Endothelial cell of umbilical vein (primary cell): Measurements from ENCODE around the gene PIP5K1C. TPM values are rescaled to one million over a fixed set of nuclear protein-coding genes. Genes with fewer than 3 reads are reported as not detected.

ENCODE experiments used
- BruUV-seq: library from RNA; stranded (reverse); fragments of 400-500 nt; replicated peaks from 2 replicates; lab custom pipeline; 2021; lab: Mats Ljungman, UMichigan
- CTCF ChIA-PET: fragments of 300-600, 350-600 bp; sonication (Branson Sonifier 250); formaldehyde crosslinking; loops from one replicate; lab custom pipeline; 2021; ENCODE audit warnings: antibody characterized with exemption, inconsistent platforms; lab: Charles Lee
- POLR2A ChIA-PET: fragments of 300-600, 350-600 bp; sonication (Branson Sonifier 250); formaldehyde crosslinking; loops from one replicate; lab custom pipeline; 2021; ENCODE audit warnings: antibody characterized with exemption, inconsistent platforms; lab: Charles Lee
- DNase-seq: peaks from one replicate; pipeline ENCODE4 v3.0.0-alpha.2; 2011; ENCODE audit warnings: low read depth, low spot score
- FAIRE-seq: peaks from 2 replicates; lab custom pipeline; 2011; peaks lifted over from hg19 to GRCh38; lab: Jason Lieb, UNC
- H2AFZ ChIP-seq: 2 replicates; pipeline ENCODE4 v1.6.0; 2012; ENCODE audit warnings: low read depth, low read length, control low read depth, inconsistent platforms
- H3K27ac ChIP-seq: 2 replicates; pipeline ENCODE4 v1.5.1; 2011; ENCODE audit warnings: low read depth, mild to moderate bottlenecking, control low read depth, low read length, moderate library complexity; ENCODE audit not compliant: insufficient read depth
- H3K27me3 ChIP-seq, 2 experiments: 2 replicates each; pipeline versions ENCODE4 v1.6.0 to v1.6.1; 2011; ENCODE audit warnings: low read length in 2 of 2, mixed read lengths in 1 of 2; ENCODE audit not compliant: control insufficient read depth in 2 of 2, insufficient read depth in 2 of 2
- H3K36me3 ChIP-seq, 2 experiments: 2 replicates in 1 of 2; 3 replicates in 1 of 2; pipeline ENCODE4 v1.5.1; 2011; ENCODE audit warnings: low read length in 2 of 2, mild to moderate bottlenecking in 1 of 2, moderate library complexity in 1 of 2; ENCODE audit not compliant: control insufficient read depth in 2 of 2, insufficient read depth in 2 of 2; ENCODE audit errors: extremely low read depth in 1 of 2
- H3K4me1 ChIP-seq: 3 replicates; pipeline ENCODE4 v1.5.1; 2011; ENCODE audit warnings: mild to moderate bottlenecking, low read length; ENCODE audit not compliant: control insufficient read depth, insufficient read depth; ENCODE audit errors: extremely low read depth
- H3K4me2 ChIP-seq: 2 replicates; pipeline ENCODE4 v1.6.1; 2011; ENCODE audit warnings: low read length, control low read depth, mixed read lengths; ENCODE audit not compliant: insufficient read depth
- H3K4me3 ChIP-seq, 3 experiments: fragments of 200-600 bp in 1 of 3; sonication (generic), shearing (Covaris generic) in 1 of 3; replicated peaks in 1 of 3; 2 replicates each; pipeline ENCODE4 v1.5.1; 2011 to 2016; ENCODE audit warnings: control low read depth in 3 of 3, low read length in 3 of 3, mild to moderate bottlenecking in 2 of 3, inconsistent platforms in 1 of 3, low read depth in 1 of 3, moderate library complexity in 1 of 3; ENCODE audit not compliant: insufficient read depth in 1 of 3
- H3K79me2 ChIP-seq: 2 replicates; pipeline ENCODE4 v1.6.0; 2012; ENCODE audit warnings: low read length, inconsistent platforms; ENCODE audit not compliant: control insufficient read depth, insufficient read depth
- H3K9ac ChIP-seq: replicated peaks from 2 replicates; pipeline ENCODE3; 2011; ENCODE audit warnings: low read length, control low read depth; ENCODE audit not compliant: insufficient read depth; ENCODE audit errors: extremely low read depth
- H3K9me1 ChIP-seq: replicated peaks from 3 replicates; pipeline ENCODE4 v1.6.0; 2011; ENCODE audit warnings: mild to moderate bottlenecking, low read length; ENCODE audit not compliant: control insufficient read depth, insufficient read depth; ENCODE audit errors: extremely low read depth
- H3K9me3 ChIP-seq: replicated peaks from 2 replicates; pipeline ENCODE4 v1.5.1; 2012; ENCODE audit warnings: low read length, inconsistent platforms; ENCODE audit not compliant: control insufficient read depth, insufficient read depth
- H4K20me1 ChIP-seq: replicated peaks from 2 replicates; pipeline ENCODE3; 2011; ENCODE audit warnings: mild to moderate bottlenecking, low read length; ENCODE audit not compliant: control insufficient read depth, insufficient read depth; ENCODE audit errors: extremely low read depth
- EZH2 ChIP-seq: IDR thresholded peaks from 2 replicates; pipeline ENCODE4 v1.6.1; 2012; ENCODE audit warnings: borderline replicate concordance, low read depth, mild to moderate bottlenecking, moderate library complexity, low read length, inconsistent platforms; ENCODE audit not compliant: severe bottlenecking
- FOS ChIP-seq: IDR thresholded peaks from 2 replicates; pipeline ENCODE4 v1.6.1; 2011; ENCODE audit warnings: mild to moderate bottlenecking, low read length, moderate library complexity, borderline replicate concordance; ENCODE audit not compliant: insufficient read depth
- GATA2 ChIP-seq: IDR thresholded peaks from 2 replicates; pipeline ENCODE4 v1.7.0; 2011; ENCODE audit warnings: low read depth, mild to moderate bottlenecking, moderate library complexity, mixed read lengths, low read length; ENCODE audit not compliant: insufficient read length, insufficient read depth
- JUN ChIP-seq: IDR thresholded peaks from 2 replicates; pipeline ENCODE4 v1.6.1; 2011; ENCODE audit warnings: borderline replicate concordance, low read depth; ENCODE audit not compliant: insufficient read length, insufficient read depth
- MYC ChIP-seq: IDR thresholded peaks from one replicate; pipeline ENCODE4 v1.6.1; 2011; ENCODE audit warnings: mild to moderate bottlenecking, low read depth, low read length
- POLR2A ChIP-seq: IDR thresholded peaks from 2 replicates; pipeline ENCODE4 v1.6.1; 2012; ENCODE audit warnings: low read depth, mild to moderate bottlenecking, control low read depth, low read length
- POLR2AphosphoS5 ChIP-seq: IDR thresholded peaks from 2 replicates; pipeline ENCODE4 v1.6.1; 2012; ENCODE audit warnings: low read depth, mild to moderate bottlenecking, control low read depth, low read length, moderate library complexity; ENCODE audit not compliant: insufficient read depth
- dilution Hi-C: fragments of 300-500 bp; cut with MboI; formaldehyde crosslinking; loops from one replicate; pipeline ENCODE4 v1.15.0; 2019; ENCODE audit warnings: low sequenced_read_pairs; ENCODE audit not compliant: extremely low pct_ligation_motif_present
- intact Hi-C: fragments of 100-400 bp; cut with micrococcal nuclease; formaldehyde crosslinking; loops from one replicate; pipeline ENCODE4 v1.10.0; 2022
- polyA plus RNA-seq, 4 experiments: library from polyadenylated mRNA; depleted of rRNA in 3 of 4; stranded (reverse) in 3 of 4; unstranded in 1 of 4; fragments of >200 nt; gene quantifications; 2 replicates each; pipeline versions ENCODE4 v1.2.1 to v1.2.3, GENCODE V29; 2011 to 2012; ENCODE audit warnings: missing spikeins in 1 of 4
- total RNA-seq: library from RNA; stranded (reverse); gene quantifications from 2 replicates; pipeline ENCODE4 v1.2.3, GENCODE V29; 2021
- TF ChIP-seq, protein P1 (sequence below), 2 donors: IDR thresholded peaks; 1 replicate in 1 of 2; 2 replicates in 1 of 2; pipeline ENCODE4 v1.5.1; 2011; ENCODE audit warnings: low read length in 2 of 2, mild to moderate bottlenecking in 2 of 2, moderate library complexity in 2 of 2, control low read depth in 1 of 2, inconsistent platforms in 1 of 2, low read depth in 1 of 2; ENCODE audit not compliant: insufficient read depth in 1 of 2; ENCODE audit errors: extremely low read depth in 1 of 2
- TF ChIP-seq, protein P2 (sequence below): IDR thresholded peaks from 2 replicates; pipeline ENCODE4 v1.6.1; 2011; ENCODE audit not compliant: insufficient read depth, insufficient read length

The PIP5K1C gene
- total and polyA plus RNA-seq, 2 donors (not counting 3 experiments of a cell fraction or from before 2014, with no cell fraction given), result 31.6 to 79.5 TPM

DNA sequence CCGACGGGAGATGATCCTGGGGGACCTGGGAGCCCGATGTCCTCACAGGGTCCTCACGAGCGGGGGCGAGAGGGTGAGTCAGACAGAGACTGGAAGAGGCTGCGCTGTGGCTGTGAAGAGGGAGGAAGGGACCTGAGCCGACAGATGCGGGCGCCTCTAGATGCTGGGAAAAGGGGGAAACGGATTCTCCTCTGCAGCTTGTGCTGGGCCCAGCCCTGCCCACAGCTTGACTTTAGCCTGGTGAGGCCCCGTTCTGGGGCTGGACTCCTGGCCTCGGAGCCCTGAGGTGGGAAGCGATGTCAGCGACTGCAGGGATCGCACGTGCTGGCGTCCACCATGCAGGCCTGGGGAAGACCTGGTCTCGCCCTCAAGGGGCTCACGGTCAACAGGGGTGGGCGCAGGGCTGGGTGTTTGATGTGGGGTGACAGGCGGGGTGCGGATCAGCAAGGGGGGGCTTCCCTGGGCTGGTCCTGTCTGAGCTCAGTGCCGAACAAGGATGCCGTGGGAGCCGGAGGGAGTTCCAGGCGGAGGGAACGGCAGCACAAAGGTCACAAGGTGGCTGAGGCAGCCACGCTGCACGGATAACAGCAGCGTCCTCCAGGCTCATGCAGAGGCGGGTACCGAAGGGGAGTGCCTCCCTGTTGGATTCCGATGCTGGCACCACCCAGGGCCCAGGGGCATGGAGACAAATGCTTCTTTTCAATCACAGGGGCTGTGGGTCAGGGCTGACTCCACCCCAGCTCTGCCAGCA, 31.8 kb downstream of the PIP5K1C start:
- FAIRE-seq (no peak), DNase-seq (no peak)
- dilution Hi-C loops (no loop called here), intact Hi-C loops (no loop called here)
- no TSS peak for BruUV-seq
- H3K4me3 ChIP-seq, result no peak overlapping the region
- peaks cover 5% of the 10 kb centered on the region for H3K79me2 ChIP-seq
- peaks cover 0 to 5% of the 10 kb centered on the region in 2 experiments for H3K36me3 ChIP-seq
- no peaks in the 10 kb centered on the region for H3K9me1 ChIP-seq
- no peak overlapping the region for H3K27ac ChIP-seq
- CTCF ChIA-PET, result interaction anchor here (3.0 to 7.6 kb wide), 3 partner anchors 24 to 38 kb away, joined by 15 to 66 read pairs (median 16); partner anchors contain the start of gene PIP5K1C
- no peaks in the 10 kb centered on the region for H4K20me1 ChIP-seq
- H3K4me2 ChIP-seq, result no peak overlapping the region
- POLR2A ChIA-PET, result no interaction called here
- no peak overlapping the region for H3K9ac ChIP-seq
- H3K4me1 ChIP-seq, result peaks cover 28% of the 10 kb centered on the region
- TF ChIP-seq GATA2 (no peak), EZH2 (no peak), FOS (no peak), JUN (no peak), POLR2AphosphoS5 (no peak), MYC (no peak), POLR2A (no peak)
- TF ChIP-seq, protein P1, sequence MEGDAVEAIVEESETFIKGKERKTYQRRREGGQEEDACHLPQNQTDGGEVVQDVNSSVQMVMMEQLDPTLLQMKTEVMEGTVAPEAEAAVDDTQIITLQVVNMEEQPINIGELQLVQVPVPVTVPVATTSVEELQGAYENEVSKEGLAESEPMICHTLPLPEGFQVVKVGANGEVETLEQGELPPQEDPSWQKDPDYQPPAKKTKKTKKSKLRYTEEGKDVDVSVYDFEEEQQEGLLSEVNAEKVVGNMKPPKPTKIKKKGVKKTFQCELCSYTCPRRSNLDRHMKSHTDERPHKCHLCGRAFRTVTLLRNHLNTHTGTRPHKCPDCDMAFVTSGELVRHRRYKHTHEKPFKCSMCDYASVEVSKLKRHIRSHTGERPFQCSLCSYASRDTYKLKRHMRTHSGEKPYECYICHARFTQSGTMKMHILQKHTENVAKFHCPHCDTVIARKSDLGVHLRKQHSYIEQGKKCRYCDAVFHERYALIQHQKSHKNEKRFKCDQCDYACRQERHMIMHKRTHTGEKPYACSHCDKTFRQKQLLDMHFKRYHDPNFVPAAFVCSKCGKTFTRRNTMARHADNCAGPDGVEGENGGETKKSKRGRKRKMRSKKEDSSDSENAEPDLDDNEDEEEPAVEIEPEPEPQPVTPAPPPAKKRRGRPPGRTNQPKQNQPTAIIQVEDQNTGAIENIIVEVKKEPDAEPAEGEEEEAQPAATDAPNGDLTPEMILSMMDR (IDR thresholded peaks at IDR 0.05; ENCODE audit: extremely low read depth in 1 of 2, insufficient read depth in 1 of 2, low read depth in 1 of 2, low read length in 2 of 2), result no peak
- TF ChIP-seq, protein P2, sequence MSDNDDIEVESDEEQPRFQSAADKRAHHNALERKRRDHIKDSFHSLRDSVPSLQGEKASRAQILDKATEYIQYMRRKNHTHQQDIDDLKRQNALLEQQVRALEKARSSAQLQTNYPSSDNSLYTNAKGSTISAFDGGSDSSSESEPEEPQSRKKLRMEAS, result no peak
- H3K27me3 ChIP-seq, result no peaks in the 10 kb centered on the region
- H3K9me3 ChIP-seq, result no peaks in the 10 kb centered on the region
- H2AFZ ChIP-seq, result no peak overlapping the region
